ENCODE results near the gene MRTFB.
"Not testable (repeated sequence)": the region's sequence is repeated elsewhere in the genome, so short reads cannot be mapped to it uniquely, and the experiment has no call there.

The MRTFB gene

DNA sequence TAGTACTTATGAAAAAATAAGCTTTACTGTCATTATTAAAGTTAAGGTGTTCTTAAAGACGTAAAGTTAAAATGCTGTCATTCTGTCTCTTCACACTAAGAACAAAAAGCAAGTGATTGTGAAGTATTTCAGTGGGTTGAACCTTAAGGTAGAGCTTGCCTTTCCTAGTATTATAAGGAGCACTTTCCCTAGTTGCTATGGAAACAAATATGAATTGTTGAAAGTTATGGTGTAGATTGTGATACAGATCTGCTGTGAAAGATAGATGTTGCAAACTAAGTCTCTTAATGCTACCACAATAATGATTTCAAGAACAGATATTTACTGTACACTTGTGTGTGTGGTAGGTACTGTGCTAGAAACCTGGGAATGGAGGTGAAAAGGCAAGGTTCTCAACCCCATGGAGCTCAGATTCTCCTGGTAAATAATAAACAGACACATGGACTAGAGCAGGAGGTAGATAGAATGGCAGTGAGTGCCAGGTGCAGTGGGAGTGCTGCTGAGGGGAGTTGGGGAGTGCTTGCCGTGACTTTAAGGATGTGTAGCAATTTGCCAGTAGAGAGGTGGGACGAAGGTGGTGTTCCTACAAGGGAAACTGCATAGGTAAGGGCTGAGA is 34.7 kb downstream of the MRTFB start:
- DNase-seq (ENCODE audit: low read depth in 3 of 3): no peak

DNA sequence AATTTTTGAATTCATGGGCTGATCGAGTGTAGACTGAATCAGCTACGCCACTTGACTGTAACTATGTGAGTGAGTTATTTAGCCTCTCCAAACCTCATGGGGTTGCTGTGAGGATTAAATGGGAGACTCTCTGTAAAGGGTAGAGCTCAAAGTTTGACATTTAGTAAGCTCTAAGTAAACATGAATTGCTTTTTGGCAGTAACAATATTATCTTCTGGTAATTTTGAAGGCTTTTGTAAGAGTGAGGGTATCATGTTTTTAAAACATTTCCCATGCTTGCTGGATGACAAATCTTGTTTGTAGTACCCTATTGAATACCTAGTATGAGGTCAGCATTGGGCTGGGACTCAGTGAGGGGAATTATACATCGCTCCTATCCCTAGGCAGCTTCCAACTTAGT is 35.3 kb downstream of the MRTFB start:
- DNase-seq (ENCODE audit: low read depth in 3 of 3): no peak

GRCh38 chr16:14106961-14107360 is 35.8 kb downstream of the MRTFB start:
- DNase-seq (ENCODE audit: low read depth in 3 of 3): no peak

DNA sequence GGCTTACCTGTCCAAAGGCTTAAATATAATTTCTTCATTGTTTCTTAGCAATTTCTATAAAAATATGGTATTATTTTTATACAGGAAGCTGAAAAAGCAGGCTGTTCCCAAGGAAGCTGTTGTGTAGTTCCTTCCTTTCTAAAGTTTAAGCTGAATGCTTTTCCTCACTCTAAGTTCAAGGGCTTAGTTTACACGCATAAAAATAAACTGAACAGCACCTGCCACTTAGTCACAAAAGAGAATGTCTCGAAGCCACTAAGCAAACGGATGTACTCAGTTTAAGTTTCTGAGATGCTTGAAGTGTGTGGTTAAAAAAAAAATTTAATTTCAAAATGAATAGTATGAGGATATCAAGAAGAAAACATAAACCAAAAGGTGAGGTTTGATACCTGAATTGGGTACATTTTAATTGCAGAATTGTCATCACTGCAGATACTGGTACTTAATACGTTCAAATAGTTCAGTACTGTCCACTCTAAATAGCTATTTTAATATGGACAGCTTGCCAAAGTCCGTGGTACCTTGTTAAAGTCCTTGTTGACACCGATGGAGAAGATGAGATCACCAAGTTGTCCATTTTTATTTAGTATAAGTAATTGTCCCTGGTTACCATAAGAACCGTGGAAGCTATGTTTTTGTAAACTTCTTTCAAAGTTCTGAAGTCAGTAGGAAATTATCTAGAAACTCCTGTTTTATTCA is 38.1 kb downstream of the MRTFB start:
- DNase-seq (ENCODE audit: low read depth in 3 of 3): no peak

DNA sequence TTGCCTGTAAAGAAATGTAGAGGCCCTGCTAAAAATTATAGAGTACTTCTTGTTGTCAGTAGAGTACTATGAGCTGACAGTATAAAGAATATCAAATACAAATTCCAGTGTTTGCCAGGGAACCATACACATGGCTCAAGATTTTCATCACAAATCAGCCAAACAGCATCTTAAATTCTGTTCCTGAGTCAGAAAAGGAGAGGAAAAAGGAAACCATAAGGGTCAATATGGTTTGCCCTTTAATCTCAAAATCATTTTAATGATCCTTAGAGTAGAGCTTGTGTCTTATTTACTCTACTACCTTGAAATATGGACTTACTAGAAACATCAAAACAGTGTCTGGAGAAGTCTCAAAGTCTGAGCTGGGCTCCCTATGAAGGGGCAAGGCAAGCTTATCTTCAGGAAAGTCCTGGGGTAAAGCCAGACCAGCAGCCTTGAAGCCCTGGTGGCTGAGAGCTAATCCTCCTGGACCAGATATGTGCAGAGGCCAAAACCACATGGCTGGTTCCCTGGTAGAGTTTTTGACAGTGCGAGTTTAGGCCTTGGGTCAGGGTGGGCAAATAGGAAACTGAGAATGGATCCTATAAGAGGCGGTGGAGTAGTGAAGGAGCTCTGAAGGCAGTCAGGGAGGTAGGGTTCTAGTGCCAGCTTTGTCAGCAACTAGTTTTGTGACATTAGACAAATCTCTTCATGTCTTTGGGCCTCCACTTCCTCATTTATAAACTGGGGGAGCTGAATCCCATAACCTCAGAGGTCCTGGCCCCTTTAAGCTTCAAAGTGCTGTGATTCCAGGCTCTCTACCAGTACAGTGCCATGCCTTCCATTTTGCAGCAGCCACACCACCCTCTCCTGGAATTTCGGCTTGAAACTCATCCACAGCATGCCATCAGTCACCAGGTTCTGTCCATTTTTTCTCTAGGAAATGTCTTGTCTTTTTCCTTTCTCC is 38.9 kb downstream of the MRTFB start:
- no peak for DNase-seq (ENCODE audit: low read depth in 3 of 3)

DNA sequence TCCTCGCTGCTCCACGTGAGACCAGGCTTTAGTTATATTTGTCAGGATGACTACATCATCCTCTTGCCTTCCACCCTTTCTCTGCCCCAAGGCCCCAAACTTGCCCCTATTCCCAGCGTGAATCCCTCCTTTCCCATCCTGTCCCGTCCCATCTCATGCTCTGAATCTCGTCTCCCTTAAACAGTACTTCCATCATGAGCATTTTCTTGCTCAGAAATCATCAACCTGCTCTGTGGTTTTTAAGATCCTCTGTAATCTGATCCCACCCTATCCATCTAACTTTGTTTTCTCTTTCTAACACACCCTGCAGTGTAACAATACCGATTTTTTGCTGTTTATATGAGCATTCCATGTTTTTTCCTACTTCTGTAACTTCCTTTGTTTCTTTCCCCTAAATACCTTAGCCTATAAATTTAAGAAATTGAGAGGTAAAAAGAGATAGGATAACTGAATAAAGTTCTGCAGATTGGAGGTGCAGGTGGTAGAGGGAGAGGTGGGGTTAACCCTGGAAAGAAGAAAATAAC is 39.7 kb downstream of the MRTFB start:
- no peak for DNase-seq (ENCODE audit: low read depth in 3 of 3)

DNA sequence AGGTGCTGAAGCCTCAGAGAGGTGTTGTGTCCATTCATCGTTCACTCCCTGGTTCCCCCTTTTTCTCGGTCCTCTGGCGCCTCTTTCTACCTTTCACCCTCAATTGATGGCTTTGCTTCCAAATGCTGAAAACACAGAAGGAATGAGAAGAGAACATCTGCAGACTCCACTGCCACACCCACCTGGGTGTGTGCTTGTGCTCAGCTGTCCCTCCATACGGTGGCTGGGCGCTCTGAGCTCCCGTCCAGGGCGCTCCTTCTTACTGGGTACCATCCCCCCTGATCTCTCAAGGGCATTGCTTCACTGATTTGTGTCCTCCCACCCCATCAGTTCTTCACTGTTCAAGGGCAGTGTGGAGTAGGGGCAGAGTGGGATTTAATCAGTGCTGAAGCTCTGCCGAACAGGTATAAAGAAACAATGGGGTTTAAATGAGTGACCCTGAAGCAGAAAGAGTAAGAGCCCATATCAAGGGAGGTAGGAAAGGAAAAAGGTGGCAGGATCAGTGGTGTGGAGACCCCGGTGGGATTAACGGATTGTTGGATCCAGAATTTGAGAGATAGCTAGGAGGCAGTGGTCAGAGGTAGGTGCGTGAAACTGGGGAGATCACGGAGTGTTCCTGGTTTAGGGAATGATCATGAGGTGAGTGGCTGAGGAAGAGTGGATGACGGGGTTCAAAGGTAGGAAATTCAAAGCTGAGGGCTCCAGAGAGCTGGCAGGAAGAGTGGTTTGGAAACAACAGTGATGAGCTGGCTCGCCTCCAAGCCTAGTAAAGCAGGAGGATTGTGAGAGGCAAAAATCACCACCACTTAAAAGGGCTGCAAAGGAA is 40.8 kb downstream of the MRTFB start:
- no peak for DNase-seq (ENCODE audit: low read depth in 3 of 3)

- no peak for DNase-seq (ENCODE audit: low read depth in 3 of 3)
Measured at GRCh38 chr16:14112539-14112856, 41.4 kb downstream of the MRTFB start.

DNA sequence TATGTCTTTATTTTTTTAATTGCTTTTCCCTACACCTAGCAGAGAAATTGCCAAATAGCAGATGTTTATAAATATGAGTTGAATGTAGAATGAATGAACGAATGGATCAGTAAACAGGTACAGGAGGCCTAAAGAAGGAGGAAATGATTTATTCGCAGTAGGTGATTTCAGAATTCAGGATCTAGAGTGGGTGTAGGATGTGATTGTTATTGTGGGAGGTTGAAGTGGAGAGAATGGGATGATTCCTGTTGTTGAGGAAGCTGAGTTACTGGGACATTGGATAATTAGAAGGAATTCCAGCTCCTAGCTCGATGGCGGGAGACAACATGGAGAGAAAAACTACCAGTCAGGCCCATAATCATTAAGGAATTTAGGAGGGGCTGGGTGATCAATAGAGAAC is 42.2 kb downstream of the MRTFB start:
- no peak for DNase-seq (ENCODE audit: low read depth in 3 of 3)

- no peak for DNase-seq (ENCODE audit: low read depth in 3 of 3)
Measured at GRCh38 chr16:14117051-14117450, 45.9 kb downstream of the MRTFB start.

DNA sequence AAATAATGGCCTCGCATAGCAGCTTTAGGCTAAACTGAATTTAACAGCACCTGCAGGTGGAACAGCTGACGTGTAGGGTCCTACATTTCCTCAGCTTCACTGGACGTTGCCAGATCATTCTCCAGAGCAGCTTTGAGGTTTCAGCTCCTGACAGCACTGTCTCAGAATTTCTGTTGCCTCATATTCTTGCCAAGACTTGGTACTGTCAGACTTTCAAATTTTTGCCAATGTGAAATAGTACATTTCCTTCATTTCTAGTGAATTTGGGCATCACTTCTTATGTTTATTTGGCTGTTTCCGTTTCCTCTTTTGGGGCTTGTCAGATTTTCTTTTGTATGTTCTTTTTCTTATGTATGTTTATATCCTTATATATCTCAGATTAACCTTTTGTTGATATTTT is 48.7 kb downstream of the MRTFB start:
- no peak for DNase-seq (ENCODE audit: low read depth in 3 of 3)

DNA sequence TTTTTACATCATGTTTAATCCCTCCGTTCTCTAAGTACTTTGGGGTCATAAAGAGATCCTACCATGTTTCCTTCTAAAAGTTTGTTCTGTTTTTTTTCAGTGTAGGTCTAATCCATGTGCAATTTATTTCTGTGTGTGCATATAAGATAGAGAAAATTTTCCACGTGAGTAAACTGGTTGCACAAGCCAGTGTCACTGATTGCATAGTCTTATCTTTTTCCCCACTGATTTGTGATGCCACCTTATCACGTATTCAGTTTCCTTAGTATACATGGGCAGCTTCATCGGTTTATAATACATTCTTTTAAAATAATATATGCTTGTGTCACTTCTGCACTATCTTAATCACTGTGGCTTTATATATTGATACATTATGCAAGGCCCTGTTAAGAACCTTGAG is 49.2 kb downstream of the MRTFB start:
- DNase-seq (ENCODE audit: low read depth in 3 of 3): no peak

GRCh38 chr16:14121142-14121541 is 50.0 kb downstream of the MRTFB start:
- no peak for DNase-seq (ENCODE audit: low read depth in 3 of 3)

DNA sequence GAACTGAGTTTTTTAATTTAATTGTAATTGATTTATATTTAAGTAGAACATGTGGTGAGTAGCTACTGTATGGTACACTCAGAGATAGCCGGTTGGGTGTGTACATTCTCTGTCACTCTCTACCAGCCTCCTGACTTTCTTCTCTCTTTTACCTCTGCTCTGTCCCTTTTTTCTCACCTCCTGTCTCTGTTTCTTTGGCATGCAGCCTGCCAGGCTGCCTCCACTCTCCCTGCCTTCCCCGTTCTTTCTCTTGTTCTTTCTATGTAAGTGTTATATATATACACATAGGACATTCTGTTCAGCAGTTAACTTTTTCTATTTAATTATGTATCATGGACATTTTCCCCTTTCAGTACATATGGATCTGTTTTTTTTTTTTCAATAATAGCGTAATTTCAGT is 50.8 kb downstream of the MRTFB start:
- DNase-seq (ENCODE audit: low read depth in 3 of 3): no peak

DNA sequence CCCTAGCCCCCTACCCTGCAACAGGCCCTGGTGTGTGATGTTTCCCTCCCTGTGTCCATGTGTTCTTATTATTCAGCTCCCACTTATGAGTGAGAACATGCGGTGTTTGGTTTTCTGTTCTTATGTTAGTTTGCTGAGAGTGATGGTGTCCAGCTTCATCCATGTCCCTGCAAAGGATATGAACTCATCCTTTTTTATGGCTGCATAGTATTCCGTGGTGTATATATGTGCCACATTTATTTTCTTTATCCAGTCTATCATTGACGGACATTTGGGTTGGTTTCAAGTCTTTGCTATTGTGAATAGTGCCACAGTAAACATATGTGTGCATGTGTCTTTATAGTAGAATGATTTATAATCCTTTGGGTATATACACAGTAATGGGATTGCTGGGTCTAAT is 51.3 kb downstream of the MRTFB start:
- DNase-seq (ENCODE audit: low read depth in 3 of 3): not testable (repeated sequence)

DNA sequence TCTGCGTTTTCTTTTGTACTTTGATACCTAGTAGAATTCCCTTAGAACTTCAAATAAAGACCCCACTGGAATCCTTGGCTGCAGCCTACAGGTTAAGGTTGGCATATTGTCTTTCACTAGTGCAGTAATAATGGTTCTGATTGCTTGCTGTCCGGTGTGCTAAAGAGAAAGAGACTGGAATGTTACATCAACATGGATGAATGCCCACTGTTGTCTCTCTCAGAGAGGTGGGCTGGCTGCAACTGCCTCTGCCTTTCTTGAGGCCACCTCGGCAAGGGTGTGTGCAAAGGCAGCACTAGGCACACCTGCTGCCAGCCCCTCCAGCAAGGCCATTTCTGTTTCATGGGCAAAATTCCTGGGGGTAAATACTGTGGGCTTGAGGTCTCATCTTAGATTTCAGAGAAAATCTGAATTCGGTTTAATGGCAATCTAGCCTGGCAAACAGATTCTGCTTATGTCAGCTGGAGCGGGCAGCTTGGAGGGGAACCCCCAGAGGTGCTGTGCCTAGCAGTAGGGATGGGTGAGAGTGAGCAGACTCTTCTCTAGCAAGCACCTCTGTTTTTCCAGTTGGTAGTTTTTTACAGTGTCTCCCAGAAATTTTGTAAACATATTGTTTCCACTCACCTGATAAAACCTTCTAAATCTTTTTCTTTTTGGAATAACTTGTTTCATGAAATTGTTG is 54.0 kb downstream of the MRTFB start:
- DNase-seq (ENCODE audit: low read depth in 3 of 3): no peak

DNA sequence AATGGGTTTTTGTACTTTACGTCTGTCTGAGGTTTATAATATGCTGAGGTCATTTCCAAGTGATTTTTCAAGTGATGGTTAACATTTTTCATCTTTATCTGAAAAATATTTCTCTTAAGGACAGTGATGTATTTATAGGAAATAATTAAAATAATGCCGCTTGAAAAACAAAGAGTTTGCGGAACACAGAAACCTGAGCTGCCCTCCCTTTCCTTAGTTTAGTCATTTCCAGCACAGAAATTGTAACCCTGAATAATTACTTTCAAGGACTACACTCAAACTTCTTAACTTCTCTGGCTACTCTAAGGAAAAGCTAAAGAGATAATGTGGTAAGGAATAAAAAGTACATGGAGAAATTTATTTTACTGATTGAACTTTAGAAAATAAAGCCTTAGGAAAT is 54.6 kb downstream of the MRTFB start:
- DNase-seq (ENCODE audit: low read depth in 3 of 3): no peak

- DNase-seq (ENCODE audit: low read depth in 3 of 3): no peak
Measured at GRCh38 chr16:14128097-14128496, 57.0 kb downstream of the MRTFB start.

DNA sequence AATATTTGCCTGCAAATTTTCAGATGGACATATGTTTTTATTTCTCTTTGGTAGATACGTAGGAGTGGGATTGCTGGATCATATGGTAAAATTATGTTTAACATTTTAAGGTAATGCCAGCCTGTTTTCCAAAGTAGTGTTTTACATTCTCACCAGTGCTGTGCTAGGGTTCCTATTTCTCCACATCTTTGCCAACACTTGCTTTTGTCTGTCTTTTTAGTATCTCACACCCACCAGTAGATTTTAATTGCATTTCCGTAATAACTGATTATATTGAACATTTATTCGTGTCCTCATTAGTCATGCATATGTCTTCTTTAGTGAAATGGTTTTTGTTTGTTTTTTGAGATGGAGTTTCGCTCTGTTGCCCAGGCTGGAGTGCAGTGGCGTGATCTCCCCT is 58.4 kb downstream of the MRTFB start:
- no peak for DNase-seq (ENCODE audit: low read depth in 3 of 3)

DNA sequence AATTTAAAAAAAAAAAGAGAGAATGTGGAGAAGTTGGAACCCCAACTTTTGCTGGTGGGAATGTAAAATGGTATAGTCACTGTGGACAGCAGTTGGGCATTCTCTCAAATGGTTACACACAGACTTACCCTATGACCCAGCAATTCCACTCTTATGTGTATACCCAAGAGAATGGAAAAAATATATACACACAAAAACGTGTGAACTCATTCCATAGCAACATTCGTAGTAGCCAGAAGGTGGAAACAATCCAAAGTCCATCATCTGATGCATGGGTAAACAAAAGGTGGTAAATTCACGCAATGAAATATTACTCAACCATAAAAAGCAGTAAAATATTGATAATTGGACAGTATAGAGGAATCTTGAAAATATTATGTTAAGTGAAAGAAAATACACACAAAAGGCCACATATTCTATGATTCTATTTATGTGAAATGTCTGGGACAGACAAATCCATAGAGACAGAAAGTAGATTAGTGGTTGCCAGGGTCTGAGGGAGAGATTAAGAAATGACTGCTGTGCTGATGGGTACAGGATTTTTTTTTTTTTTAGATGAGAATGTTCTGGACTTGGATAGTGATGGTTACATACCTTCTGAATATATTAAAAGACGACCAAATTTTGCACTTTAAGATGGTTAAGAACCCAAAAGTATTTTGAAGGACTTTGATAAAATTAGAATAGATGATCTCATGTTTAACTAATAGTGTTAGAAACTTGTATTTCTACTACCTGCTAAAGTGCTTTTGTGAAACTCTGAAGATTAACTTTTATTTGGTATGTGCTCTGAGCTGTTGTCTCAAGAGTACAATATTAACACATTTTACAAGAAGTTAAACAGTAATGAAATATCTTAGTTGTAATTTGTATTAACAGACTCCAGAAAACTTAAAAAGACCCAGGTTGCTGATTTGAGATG is 60.9 kb downstream of the MRTFB start:
- DNase-seq (ENCODE audit: low read depth in 3 of 3): no peak
